ENCODE measurements around the gene RANBP3L.
A peak's percentile ranks its signal among the peaks of the same experiment; 100 is the strongest.

Gene RANBP3L

DNA sequence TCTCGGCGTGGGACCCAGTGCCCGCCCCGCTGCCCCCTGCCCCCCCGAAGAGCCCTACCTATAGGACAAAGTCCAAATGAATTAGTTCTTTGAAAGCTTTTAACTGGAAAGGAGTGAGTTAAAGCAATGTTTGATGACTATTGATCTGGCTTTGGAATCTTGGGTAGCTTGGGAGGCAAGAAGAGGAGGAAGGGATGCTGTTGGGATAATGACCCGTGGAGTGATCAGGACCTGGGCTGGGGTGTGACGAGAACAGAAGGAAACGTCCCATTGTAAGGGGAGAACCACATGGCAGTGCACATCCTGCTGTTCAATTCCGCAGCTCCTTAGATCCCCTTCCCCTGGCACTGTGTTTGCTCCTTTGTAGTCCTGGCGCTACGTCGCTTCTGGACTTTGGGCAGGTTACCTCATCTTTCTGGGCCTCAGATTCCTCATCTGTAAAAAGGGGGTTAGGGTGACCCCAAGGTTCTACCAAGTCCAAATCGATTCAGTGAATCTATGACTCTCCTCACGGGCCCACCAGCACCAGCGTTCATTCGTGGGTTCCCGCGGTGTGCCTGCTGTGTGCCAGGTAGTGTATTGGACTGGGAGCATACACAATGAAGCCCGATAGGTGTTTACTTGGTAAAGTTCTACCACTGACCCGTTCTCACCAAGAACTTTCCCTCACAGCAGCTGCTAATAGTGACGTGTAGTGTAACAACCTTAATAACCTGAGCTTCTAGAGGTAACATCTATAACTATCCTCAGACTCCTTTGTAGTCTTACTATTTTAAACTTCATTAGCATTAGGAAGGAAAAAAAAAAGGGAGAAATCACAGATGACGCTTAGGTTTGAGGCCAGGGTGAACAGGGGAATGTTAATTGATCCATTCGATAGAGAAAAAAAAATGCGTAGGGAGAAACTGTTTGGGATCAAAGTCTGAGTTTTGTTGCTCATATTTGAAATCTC lies 58.9 kb downstream of the RANBP3L start:
- DNase-seq: no peak

DNA sequence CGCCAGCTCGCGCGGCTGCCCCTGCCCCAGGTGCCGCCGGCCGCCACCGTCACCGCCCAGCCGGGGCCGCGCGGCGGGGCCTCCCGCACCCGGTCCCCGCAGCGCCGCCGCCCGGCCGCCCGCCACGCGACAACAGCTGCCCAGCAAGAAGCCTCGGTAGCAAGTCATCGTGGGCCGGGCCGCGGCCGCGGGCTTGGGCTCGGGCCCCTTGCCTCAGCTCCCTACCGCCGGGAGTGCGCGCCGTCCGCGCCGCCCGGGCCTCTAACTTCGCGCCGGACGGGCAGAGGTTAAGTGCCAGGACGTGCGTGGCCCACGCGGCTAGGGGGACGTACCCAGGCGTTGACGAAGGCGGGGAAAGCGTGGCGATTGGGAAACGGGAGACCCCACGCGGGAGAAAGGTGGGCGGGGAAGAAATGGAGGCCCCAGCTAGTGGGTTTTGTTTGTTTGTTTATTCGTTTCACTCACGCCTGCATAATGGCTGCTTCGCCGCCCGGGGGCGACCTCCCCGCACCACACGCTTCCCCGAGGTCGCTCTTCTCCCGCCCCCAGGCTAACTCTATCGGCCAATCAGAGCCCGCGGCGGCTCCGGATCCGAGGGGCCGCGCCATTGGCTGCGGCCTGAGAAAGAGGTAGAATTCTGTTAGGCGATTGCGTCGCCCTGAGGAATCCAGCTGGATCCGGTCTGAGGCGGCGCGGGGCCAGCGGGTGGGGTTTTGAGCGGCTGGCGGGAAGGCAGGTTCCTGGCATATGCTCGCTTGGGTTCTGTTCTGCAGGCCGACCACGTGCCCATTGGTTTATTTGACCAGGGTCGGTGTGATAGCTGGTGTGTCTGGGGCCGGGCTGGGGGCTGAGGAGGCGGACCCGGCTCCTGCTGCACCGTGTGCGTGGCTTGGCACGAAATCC lies 59.8 kb downstream of the RANBP3L start, which contains the start of gene NADK2:
NADK2 (minus strand) TSS at position 295 of the 903 bp plus-strand sequence; CDS start at position 168, 127 bp downstream.
- DNase-seq: peak; percentile 98

DNA sequence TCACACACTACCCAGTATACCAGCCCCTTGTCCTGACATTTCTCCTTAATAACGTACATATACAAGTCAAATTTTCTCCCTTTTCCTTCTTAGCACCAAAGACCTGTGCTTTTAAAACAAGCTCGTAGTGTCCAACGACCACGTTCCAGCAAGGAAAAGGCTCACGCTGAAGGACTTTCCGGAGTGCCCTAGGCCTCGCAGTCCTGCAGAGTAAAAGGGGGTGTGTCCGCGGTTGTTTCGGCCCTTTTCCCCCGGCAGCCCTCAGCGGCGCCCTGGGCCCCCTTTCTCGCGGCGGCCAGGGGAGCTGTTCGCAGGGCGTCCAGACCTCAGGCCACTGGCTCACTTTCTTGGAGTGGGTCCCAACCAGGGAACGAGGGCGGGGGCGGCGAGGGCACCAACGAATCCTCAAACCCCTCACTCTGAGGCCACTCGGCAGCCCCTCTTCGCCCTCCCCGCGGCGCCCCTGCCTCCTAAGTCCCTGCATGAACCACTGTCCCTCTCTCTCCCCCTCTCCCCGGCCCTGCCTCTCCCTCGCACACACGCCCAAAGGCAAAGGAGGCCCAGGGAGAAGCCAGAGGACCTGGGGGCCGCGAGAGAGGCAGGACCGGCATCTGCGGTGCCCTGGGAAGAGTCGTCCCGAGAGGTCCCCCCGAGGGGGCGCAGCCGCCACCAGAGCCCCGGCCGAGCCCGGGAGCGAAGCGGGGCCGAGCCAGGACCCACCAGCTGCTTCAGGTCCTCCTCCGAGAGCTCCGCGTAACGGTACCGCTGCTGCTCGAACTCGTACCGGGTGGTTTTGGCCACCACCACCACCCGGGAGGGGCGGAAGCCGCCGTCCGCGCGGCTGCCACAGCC lies 60.7 kb downstream of the RANBP3L start:
- DNase-seq: peak; percentile 47

DNA sequence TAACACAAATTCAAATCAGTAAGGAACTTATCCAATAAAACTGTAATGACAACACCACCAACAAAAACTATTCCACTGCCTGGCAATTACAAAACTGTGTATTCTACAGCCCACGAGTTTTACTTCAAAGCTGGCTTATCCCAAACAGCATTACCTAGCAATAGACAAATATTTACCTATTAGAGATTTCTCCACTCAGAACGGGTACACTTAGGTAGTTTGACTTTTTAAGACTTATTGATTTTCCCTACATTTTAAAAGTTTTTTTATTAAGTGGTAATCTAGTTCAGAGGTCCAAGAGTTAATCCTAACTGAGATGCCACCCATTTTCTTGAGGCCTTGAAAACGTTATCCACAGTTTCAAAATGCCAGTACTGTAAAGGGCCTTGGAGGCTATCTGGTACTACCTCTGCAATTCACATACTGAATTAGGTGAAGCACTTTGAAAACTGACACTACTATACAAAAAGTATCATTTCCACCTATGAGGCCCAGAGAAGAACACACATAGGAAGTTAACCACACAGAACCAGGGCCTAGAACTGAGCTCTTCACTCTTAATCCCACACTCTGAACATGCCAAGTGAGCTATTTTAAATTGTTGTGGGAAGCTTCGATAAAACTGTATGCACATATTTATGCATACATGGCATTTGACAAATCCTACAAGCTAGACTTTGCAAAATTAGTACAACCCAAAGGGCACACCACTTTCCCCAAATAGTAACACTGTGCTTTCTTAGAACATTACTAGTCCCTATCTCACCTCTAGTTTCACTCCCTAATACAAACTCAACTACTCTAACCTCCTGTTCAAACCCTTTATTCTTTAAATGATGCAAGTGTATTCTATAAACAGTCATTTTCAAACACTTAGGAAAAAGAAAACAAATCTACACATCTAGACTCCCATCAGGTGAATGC lies 62.1 kb downstream of the RANBP3L start:
- DNase-seq: no peak

DNA sequence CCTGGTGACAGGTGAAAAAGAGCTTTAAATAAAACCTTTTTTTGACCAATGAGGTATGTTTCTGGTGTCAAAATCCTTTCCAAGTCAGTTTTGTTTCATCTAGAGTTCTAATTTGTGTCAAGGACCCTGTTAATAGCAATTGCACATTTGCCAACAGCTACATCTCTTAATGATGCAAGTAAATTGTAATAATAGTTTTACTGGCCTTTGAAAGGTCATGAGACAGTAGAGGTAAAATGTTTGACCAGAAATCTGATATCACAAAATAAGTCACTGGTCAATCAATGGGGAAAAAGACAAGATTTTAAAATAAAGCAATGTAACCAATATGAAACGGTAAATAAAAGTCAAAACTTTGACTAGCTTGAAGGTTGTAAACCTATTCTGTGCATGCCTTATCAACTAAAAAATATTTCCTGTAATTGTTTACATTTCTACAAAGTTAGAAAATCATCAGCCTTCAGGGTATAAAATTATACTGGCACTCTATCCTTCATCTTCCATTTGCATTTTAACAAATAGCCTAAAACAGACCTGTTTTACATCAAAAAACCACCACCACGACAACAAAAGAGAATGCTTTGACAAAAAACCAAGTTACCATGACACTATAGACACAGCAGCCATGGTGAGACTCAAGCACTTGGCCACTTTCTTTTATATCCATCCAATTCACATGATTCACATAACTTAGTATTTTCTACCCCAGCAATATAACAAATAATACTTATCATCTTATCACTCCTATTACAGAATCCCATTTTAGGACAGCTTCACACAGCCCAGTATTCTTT lies 63.0 kb downstream of the RANBP3L start:
- no peak for DNase-seq

DNA sequence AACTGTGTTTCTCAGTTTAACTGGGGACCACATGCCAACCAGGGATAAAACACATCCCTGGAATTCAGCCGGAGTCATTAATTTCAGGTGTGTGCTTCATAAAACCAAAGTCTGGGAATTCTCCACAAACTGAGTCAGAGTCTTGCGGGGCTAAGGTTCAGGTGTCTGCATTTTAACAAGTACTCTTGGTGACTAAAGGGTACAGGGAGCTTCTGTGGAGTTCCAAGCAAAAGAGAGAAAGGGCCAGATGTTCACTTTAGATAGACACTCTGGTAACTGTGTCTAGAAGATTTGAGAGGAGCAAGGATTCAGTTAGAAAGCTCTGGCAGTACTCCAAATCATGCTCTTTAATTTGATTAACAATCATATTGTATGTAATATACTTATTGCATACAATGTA lies 64.0 kb downstream of the RANBP3L start:
- DNase-seq: no peak

DNA sequence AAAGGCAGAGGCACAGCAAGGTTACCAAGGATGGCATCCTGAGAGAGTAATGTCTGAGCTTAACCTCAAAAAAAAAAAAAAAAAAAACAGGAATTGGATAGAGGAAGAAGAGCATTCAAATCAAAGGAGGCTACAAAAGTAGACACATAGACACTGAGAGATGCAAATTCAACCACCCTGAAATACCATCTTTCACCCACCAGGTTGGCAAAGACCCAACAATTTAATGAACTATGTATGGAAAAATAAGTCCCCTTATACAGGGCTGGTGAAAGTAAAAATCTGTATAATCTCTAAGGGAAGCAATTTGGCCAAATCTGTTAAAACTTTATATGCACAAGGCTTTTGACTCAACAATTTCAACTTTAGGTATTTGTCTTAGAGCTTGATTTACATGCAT lies 64.9 kb downstream of the RANBP3L start:
- no peak for DNase-seq

DNA sequence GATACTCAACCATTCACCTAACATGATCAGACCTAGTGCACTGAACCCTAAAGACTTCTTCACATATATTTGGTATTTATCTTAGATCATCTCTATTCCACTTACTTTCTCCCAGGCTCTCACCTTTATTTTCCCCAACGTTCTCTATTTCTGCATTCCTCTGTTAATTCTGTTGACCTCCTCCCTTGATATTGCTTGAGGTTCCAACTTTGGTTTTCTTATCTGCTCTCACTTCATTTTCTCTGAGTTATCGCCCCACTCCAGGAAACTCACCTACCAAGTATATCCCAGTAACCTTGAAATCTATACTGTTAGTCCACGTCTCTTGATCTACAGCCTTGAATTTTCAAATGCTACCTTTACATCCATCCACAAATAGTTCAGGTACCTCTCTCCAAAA lies 69.2 kb downstream of the RANBP3L start:
- DNase-seq: no peak

DNA sequence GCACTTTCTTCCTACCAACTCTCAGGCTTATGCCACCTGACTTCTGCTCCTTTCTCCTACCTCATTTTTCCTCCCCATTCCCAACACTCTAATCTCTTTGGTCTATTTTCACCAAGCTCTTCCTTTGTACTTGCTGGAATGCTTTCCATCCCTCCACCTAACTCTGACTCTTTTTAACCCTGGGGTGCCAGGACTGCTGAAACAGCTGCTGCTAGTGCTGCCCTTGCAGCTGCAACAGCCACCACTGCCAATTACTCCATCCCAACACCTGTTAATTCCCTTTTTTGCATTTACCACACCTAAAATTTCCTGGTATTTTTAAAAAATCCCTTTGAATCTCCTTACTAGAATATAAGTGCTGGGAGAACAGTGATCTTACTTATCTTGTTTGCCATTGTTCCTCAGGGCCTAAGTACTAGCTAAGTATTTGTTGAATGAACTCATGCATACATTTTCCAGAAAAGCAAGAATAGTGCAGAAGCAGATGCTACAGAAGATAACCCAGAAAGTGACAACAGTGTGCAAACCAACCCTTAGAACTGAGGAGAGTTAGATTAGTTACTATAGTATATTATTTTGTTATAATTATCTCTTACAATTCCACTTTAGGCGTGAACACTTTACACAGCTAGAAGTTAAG lies 71.4 kb downstream of the RANBP3L start:
- no peak for DNase-seq

DNA sequence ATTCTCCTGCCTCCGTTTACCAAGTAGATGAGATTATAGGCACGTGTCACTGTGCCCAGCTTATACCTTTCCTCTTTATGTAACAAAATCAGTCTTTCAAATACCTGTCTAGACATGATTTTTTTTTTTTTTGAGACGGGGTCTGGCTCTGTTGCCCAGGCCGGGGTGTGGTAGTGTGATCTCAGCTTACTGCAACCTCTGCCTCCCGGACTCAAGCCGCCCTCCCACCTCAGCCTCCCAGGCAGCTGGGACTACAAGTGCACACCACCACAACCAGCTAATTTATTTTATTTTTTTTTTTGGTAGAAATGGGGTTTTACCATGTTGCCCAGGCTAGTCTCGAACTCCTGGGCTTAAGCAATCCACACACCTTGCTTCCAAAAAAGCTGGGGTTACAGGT lies 73.2 kb downstream of the RANBP3L start:
- no peak for DNase-seq

DNA sequence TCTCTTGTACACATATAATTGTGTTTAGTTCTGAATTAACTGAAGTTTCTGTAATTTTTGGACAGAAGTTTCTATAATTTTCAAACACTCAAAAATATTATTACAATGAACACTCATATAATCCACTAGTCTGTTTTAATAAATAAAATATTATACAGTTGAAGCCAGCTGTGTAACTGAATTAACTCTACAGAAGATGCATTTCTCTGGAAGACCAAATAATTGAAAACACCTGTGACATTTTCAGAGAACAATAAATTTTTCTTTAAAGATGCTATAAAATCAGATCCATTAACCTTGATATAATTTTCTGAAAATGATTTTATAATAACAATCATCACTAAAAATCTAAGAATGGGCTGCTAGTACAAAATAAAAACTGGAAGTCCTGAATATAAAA lies 74.7 kb downstream of the RANBP3L start:
- no peak for DNase-seq

DNA sequence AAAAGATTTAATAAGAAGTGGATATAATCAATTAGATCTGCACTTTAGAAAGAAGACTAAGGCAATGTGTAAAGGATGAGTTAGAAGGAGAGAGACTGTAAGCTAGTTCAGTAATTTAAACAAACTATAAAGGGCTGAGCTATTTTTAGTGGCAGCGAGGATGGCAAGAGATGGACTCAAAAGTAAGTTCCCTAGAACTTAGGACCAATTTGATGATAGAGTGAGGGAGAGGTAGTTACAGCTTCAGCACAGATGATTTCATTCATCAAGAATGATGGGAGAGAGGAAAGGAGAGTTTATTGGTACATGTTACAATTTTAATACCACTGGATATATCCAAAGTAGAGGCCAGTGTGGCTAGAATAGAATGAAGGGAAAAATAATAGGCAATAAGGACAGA lies 79.1 kb downstream of the RANBP3L start:
- no peak for DNase-seq

DNA sequence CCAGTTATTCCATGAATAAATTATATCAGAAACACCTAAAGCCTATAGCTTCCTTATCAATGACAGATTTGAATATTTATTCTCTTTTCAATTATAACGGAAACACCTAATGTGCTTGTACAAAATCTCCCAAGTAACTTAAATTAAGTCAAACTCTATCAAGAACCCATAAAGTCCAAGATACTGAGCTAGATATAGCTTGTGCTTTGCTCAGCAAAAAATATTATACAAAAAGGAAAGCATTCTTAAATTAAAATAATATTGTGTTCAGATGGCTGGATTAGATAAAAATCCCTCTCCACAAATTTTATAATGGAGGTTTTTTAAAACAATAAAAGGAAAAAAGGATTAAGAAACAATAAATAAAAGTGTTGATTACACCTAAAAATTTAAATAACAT lies 83.7 kb downstream of the RANBP3L start:
- no peak for DNase-seq

DNA sequence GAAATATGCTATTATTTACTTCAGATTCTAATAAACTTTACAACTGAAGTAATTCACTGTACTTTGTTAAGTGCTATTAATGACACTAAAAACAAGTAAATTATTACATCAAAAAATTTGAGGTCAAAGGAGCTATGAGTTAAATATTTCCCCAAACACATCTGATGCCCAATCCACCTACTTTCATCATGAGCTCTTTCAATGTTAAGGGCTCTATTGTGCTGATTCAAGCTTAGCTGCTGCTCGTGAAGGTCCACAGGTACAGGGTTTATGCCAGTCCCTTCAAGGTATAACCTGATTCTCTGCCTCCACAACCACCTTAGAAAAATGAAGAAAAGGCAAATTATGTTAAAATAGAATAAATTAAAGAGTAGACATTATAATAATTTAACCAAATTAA lies 84.1 kb downstream of the RANBP3L start:
- DNase-seq: no peak

DNA sequence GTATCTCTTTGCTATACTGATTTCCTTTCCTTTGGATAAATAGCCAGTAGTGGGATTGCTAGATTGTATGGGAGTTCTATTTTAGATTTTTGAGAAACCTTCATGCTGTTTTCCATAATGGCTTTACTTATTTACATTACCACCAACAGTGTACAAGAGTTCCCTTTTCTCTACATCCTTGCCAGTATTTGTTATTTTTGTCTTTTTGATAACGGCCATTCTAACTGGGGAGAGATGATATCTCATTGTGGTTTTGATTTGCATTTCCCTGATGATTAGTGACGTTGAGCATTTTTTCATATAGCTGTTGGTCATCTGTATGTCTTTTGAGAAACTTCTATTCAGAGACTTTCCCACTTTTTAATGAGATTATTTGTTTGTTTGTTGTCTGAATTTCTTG lies 85.8 kb downstream of the RANBP3L start:
- DNase-seq: no peak

DNA sequence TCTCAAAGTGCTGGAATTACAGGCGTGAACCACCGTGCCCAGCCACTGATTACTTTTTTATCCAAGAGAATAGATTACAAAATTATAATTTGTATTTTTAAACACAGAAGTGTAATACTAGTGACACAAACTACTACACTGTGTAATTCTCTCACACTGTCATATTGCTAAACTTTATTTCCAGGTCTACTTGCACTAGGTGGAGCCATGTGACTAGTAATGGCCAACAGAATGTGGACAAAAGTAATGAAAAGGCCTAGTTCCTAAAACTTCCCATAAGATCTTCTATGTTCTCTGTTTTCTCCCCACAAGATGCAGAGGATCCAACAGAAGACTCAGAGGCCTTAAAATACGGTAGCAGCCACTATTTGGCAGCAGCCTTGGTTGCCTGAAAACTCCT lies 87.3 kb downstream of the RANBP3L start:
- no peak for DNase-seq

DNA sequence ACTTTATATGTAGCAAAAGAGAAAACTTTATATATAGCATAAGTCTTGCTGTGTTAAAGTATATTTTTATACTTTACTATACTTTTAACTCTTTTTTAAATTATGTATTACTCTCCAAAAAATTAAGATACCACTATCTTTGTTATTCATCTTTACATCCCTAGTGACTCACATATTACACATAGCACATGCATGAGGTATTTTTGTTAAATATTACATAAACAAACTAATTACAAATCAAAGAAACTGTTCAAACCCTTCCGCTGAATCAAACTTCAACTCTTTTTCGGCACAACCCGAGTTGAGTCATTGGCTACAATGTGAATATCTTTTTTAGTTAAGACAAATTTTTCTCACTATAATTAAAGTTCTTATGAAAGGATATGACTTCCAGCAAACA lies 92.0 kb downstream of the RANBP3L start:
- no peak for DNase-seq

DNA sequence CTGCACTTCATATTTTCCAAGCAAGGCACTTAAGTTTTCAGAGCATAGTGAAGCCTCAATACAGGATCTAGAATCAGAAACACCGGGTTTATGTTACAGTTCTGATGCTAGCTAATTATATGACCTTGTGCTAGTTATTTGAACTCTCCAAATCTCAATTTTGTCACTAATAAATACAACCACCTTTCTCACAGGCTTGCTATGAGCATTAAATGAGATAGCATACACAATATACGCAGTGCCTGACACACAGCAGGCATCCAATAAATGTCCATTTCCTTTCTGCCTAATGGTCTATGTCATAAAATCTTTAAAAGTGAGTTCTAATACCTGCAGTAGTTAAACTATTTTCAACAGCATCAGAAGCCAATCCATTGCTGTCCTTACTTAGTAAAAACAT lies 92.9 kb downstream of the RANBP3L start:
- no peak for DNase-seq

DNA sequence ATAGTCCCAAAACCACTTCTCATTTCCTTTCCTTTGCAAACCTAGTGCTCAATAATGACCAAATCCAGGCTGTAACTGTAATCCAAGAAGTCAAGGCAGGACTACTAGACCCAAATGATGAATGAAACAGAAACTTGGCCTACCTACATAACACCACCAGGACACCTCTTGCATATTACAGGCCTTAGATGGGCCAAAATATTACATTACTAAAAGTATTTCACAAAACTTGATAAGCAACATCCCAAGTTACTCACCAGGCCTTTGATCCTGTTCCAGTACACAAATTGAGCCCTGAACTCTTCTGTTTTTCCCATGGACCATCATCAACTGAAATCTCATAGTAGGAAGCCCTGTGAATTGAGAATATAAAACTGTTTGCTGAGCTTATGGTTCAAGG lies 94.8 kb downstream of the RANBP3L start:
- no peak for DNase-seq

DNA sequence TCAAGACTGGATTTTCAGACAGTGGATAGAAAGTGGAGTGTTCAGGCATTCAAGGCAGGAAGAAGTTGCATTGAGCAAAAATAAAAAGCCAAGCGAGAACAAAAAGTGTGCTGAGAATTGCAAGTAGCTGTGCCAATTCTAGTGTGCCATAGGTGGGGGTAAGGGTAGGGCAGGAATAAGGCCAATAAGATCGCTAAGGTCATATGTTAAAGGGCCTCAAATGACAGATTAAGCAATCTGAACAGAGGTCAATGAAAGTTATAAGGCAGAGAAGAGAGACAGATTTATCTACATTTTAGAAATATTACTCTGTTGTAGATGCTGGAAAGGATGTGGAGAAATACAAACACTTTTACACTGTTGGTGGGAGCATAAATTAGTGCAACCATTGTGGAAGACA lies 96.4 kb downstream of the RANBP3L start:
- DNase-seq: no peak
